Islet of Langerhans (tissue), 1 donor: ENCODE measurements around the gene HAGH.

Experiments
- FAIRE-seq: peaks from one replicate; lab custom pipeline; 2011; peaks lifted over from hg19 to GRCh38; lab: Jason Lieb, UNC

Gene HAGH

GRCh38 chr16:1773703-1774447 is 52.8 kb downstream of the HAGH start:
- no peak for FAIRE-seq

GRCh38 chr16:1772908-1773702 is 53.5 kb downstream of the HAGH start, which contains the start of gene MRPS34:
TSS of gene MRPS34 (minus strand) at chr16:1773134. CDS start at chr16:1773119, 15 bp downstream.
- FAIRE-seq, result no peak

GRCh38 chr16:1772362-1772907 is 54.2 kb downstream of the HAGH start, which contains the start of gene EME2:
TSS of gene EME2 (plus strand) at chr16:1772810. CDS start at chr16:1773228, 418 bp downstream.
- no peak for FAIRE-seq

GRCh38 chr16:1771864-1772361 is 54.7 kb downstream of the HAGH start:
- no peak for FAIRE-seq

GRCh38 chr16:1771188-1771863 is 55.3 kb downstream of the HAGH start, which contains the start of gene NME3:
TSS of gene NME3 (minus strand) at chr16:1771543. CDS start at chr16:1771534, 9 bp downstream.
- FAIRE-seq, result no peak

- FAIRE-seq, result no peak
Observed at GRCh38 chr16:1770328-1771187, 56.1 kb downstream of the HAGH start.

- FAIRE-seq, result no peak
Observed at GRCh38 chr16:1769402-1770300, 57.0 kb downstream of the HAGH start.

- no peak for FAIRE-seq
Observed at GRCh38 chr16:1768767-1769401, 57.7 kb downstream of the HAGH start.

GRCh38 chr16:1768061-1768766 is 58.4 kb downstream of the HAGH start:
- FAIRE-seq, result no peak

- FAIRE-seq, result no peak
Observed at GRCh38 chr16:1767116-1767994, 59.3 kb downstream of the HAGH start.

GRCh38 chr16:1766701-1767100 is 59.9 kb downstream of the HAGH start:
- no peak for FAIRE-seq

GRCh38 chr16:1766231-1766630 is 60.4 kb downstream of the HAGH start:
- FAIRE-seq, result no peak

- FAIRE-seq, result no peak
Observed at GRCh38 chr16:1765826-1766225, 60.8 kb downstream of the HAGH start.

GRCh38 chr16:1764971-1765370 is 61.7 kb downstream of the HAGH start:
- no peak for FAIRE-seq

GRCh38 chr16:1763521-1764511 is 62.8 kb downstream of the HAGH start:
- FAIRE-seq, result no peak

- FAIRE-seq, result no peak
Observed at GRCh38 chr16:1762879-1763520, 63.6 kb downstream of the HAGH start.
